ENCODE measurements around the gene ZNF831.

DNA sequence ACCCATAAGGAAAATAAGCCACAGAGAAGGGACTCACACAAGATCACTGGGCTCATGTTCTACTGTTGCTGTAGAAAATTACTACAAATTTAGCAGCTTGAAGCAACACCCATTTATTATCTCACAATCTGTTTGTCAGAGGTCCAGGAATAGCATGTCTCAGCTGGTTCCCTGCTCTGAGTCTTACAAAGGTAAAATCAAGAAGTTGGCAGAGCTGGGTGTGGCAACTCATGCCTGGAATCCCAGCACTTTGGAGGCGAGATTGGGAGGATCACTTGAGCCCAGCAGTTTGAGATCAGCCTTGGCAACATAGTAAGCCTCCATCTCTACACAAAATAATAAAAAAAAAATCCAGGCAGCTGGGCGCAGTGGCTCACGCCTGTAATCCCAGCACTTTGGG is 28.5 kb upstream of the ZNF831 start:
- TF ChIP-seq, protein P1, sequence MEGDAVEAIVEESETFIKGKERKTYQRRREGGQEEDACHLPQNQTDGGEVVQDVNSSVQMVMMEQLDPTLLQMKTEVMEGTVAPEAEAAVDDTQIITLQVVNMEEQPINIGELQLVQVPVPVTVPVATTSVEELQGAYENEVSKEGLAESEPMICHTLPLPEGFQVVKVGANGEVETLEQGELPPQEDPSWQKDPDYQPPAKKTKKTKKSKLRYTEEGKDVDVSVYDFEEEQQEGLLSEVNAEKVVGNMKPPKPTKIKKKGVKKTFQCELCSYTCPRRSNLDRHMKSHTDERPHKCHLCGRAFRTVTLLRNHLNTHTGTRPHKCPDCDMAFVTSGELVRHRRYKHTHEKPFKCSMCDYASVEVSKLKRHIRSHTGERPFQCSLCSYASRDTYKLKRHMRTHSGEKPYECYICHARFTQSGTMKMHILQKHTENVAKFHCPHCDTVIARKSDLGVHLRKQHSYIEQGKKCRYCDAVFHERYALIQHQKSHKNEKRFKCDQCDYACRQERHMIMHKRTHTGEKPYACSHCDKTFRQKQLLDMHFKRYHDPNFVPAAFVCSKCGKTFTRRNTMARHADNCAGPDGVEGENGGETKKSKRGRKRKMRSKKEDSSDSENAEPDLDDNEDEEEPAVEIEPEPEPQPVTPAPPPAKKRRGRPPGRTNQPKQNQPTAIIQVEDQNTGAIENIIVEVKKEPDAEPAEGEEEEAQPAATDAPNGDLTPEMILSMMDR (IDR thresholded peaks at IDR 0.05; ENCODE audit: insufficient read depth, low read length): no peak
- TF ChIP-seq GABPA (IDR thresholded peaks at IDR 0.05; ENCODE audit: low read depth) (no peak), POLR2AphosphoS5 (IDR thresholded peaks at IDR 0.05; ENCODE audit: low read depth) (no peak)

Measured in HL-60 (cell line).